ENCODE results near the gene ELMO1. TPM values are rescaled to one million over a fixed set of nuclear protein-coding genes. Genes with fewer than 3 reads are reported as not detected.

ELMO1 gene
- total RNA-seq, 1 experiment from 2014 or later = 7.8 TPM

DNA sequence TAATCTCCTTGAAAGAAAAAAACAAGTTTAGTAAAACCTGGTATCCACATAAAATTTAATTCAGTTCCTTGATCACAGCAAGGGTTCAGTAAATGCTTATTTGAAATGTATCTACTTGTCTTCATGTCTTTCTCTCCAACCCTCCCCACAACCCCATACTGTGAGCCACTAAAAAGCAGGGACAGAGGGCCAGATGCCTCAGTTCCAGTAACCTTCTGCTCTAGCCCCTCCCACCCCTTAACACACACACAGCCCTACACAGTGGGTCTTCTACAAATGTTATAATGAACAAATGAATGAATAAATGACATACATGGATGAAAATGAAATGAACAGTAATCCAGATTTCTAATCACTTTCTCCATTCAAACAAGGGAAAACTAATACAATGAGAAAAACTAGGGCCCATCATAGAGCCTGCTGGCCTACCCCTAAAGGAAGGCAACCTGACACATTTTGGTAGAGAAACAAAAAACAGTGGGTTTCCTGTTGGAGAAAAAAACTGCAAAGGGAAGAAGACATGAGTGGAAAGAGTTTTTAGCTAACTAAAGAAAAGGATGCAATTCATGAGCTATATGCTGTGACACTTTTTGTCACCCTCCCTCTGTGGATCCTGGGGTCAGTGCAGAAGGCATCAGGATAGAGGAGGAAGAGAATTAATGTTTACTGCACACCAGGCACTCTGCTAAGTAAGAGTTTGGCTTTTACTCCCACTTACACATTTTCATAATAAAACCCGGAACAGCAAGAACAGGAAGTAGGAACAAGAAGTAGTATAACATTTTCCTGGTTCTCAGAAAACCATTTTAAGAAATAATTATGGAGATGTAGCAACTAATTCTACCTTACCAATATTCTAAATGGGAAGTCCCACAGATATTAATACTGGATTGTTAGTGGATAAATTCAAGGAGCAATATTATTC lies 38.1 kb downstream of the ELMO1 start:
- Histone ChIP-seq H4K8ac (replicated peaks; ENCODE audit: insufficient read length, low read depth, low read length) (no peak overlapping the region), H2AK5ac (ENCODE audit: insufficient read length, low read length) (no peak overlapping the region), H2BK20ac (ENCODE audit: low read depth, low read length, poor library complexity, severe bottlenecking) (no peak overlapping the region), H3K23me2 (ENCODE audit: insufficient read length, low read depth, low read length, poor library complexity, severe bottlenecking) (no peaks in the 10 kb centered on the region), H3K18ac (ENCODE audit: insufficient read length, low read depth, low read length) (no peak overlapping the region), H3K4ac (ENCODE audit: low read depth, low read length) (no peak overlapping the region), H3K23ac (ENCODE audit: insufficient read length, low read depth, low read length) (no peak overlapping the region), H3K9me3 (ENCODE audit: control insufficient read depth, low read depth, low read length) (no peaks in the 10 kb centered on the region), H3K14ac (ENCODE audit: insufficient read depth, low read length) (no peak overlapping the region), H2BK120ac (ENCODE audit: low read depth, low read length, poor library complexity, severe bottlenecking) (no peak overlapping the region), H3K4me2 (ENCODE audit: insufficient read depth, insufficient read length, low read length) (no peak overlapping the region), H3K27ac (ENCODE audit: insufficient read length, low read depth, low read length) (no peak overlapping the region), H3T11ph (ENCODE audit: low read length) (no peak overlapping the region), H3K79me1 (ENCODE audit: insufficient read depth, low read depth, low read length, poor library complexity, severe bottlenecking) (no peaks in the 10 kb centered on the region), H2BK15ac (ENCODE audit: low read depth, low read length) (no peak overlapping the region), H3K56ac (ENCODE audit: insufficient read length, low read depth, low read length) (no peak overlapping the region), H3K4me1 (ENCODE audit: insufficient read depth, low read length) (no peaks in the 10 kb centered on the region), H3K79me2 (ENCODE audit: insufficient read depth, low read length) (no peaks in the 10 kb centered on the region), H4K5ac (ENCODE audit: insufficient read length, low read depth, low read length) (no peak overlapping the region), H2BK12ac (ENCODE audit: insufficient read length, low read depth, low read length) (no peak overlapping the region), H3K9ac (ENCODE audit: extremely low read depth, insufficient read length, low read length) (no peak overlapping the region), H2BK5ac (ENCODE audit: insufficient read length, low read length) (no peak overlapping the region), H3K27me3 (ENCODE audit: insufficient read depth, low read length) (no peaks in the 10 kb centered on the region), H4K20me1 (ENCODE audit: control insufficient read depth, insufficient read depth, insufficient read length) (no peaks in the 10 kb centered on the region), H2AFZ (ENCODE audit: low read length) (no peak overlapping the region), H4K91ac (ENCODE audit: insufficient read length, low read depth, low read length) (no peak overlapping the region)
- peaks cover 8 to 13% of the 10 kb centered on the region in 2 experiments for H3K4me1 Mint-ChIP-seq
- peaks cover 4 to 7% (median 4%) of the 10 kb centered on the region in 3 experiments; a peak in 4 of 7 replicates for H3K36me3 Mint-ChIP-seq (ENCODE audit: insufficient read depth in 1 of 3, low read depth in 3 of 3)
- DNase-seq = no peak
- H3K9me3 Mint-ChIP-seq = peaks cover 3 to 5% of the 10 kb centered on the region in 2 experiments; a peak in 4 of 5 replicates
- WGBS (ENCODE audit: extremely low coverage, insufficient read length, low lambda C conversion rate) = no CpG with 5 or more reads among the region's 1 CpG
- H3K27ac Mint-ChIP-seq = no peak overlapping the region; a peak in 1 of 7 replicates
- TF ChIP-seq, protein P1, sequence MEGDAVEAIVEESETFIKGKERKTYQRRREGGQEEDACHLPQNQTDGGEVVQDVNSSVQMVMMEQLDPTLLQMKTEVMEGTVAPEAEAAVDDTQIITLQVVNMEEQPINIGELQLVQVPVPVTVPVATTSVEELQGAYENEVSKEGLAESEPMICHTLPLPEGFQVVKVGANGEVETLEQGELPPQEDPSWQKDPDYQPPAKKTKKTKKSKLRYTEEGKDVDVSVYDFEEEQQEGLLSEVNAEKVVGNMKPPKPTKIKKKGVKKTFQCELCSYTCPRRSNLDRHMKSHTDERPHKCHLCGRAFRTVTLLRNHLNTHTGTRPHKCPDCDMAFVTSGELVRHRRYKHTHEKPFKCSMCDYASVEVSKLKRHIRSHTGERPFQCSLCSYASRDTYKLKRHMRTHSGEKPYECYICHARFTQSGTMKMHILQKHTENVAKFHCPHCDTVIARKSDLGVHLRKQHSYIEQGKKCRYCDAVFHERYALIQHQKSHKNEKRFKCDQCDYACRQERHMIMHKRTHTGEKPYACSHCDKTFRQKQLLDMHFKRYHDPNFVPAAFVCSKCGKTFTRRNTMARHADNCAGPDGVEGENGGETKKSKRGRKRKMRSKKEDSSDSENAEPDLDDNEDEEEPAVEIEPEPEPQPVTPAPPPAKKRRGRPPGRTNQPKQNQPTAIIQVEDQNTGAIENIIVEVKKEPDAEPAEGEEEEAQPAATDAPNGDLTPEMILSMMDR (conservative IDR thresholded peaks at IDR 0.05) = no peak
- H3K27me3 Mint-ChIP-seq (ENCODE audit: low read depth) = no peaks in the 10 kb centered on the region
- H3K4me3 Mint-ChIP-seq = no peak overlapping the region
